PC-3 (cell line): ENCODE measurements around the gene TSPAN2. TPM values are rescaled to one million over a fixed set of nuclear protein-coding genes. Genes with fewer than 3 reads are reported as not detected.

ENCODE experiments used
- ATAC-seq: fragments of 200-7000 bp; cut with Tn5 transposase; 2 replicates; pipeline ENCODE4 v1.9.1; 2020; ENCODE audit warnings: mild to moderate bottlenecking, moderate library complexity
- BruUV-seq: library from RNA; stranded (reverse); fragments of 400-500 nt; replicated peaks from 2 replicates; lab custom pipeline; 2021; lab: Mats Ljungman, UMichigan
- CTCF ChIA-PET: fragments of 300-600 bp; sonication (Branson Sonifier 250); formaldehyde crosslinking; loops from one replicate; lab custom pipeline; 2022; ENCODE audit warnings: antibody characterized with exemption; lab: Charles Lee
- POLR2A ChIA-PET: fragments of 300-600 bp; sonication (Branson Sonifier 250); formaldehyde crosslinking; loops from one replicate; lab custom pipeline; 2022; ENCODE audit warnings: antibody characterized with exemption; ENCODE audit not compliant: unreplicated experiment; lab: Charles Lee
- DNase-seq: peaks from one replicate; pipeline ENCODE4 v3.0.0-alpha.2; 2015
- H2AFZ ChIP-seq: fragments of 300-600 bp; sonication (generic); 2 replicates; pipeline ENCODE4 v1.6.0; 2016; ENCODE audit warnings: antibody characterized with exemption, low read length
- H3F3A ChIP-seq: fragments of 300-600 bp; sonication (generic); one replicate; pipeline ENCODE4 v1.6.0; 2017; ENCODE audit warnings: antibody characterized with exemption, low read length, control low read depth, mild to moderate bottlenecking; ENCODE audit not compliant: unreplicated experiment
- H3K27ac ChIP-seq: fragments of 300-600 bp; sonication (generic); 2 replicates; pipeline ENCODE4 v1.5.1; 2016; ENCODE audit warnings: mild to moderate bottlenecking, low read length
- H3K27me3 ChIP-seq: fragments of 300-600 bp; sonication (generic); 2 replicates; pipeline ENCODE4 v1.6.1; 2016; ENCODE audit warnings: low read length, mixed read lengths
- H3K36me3 ChIP-seq: fragments of 300-600 bp; sonication (generic); 2 replicates; pipeline ENCODE4 v1.6.1; 2016; ENCODE audit warnings: low read depth, mixed run types, low read length, mixed read lengths
- H3K4me1 ChIP-seq: fragments of 300-600 bp; sonication (generic); 2 replicates; pipeline ENCODE4 v1.5.1; 2016; ENCODE audit warnings: low read length; ENCODE audit not compliant: insufficient read depth
- H3K4me2 ChIP-seq: fragments of 300-600 bp; sonication (generic); 2 replicates; pipeline ENCODE4 v1.6.0; 2016; ENCODE audit warnings: low read length
- H3K4me3 ChIP-seq: fragments of 300-600 bp; sonication (generic); 2 replicates; pipeline ENCODE4 v1.5.1; 2016; ENCODE audit warnings: mild to moderate bottlenecking, low read length, mixed read lengths
- H3K79me2 ChIP-seq: fragments of 300-600 bp; sonication (generic); 2 replicates; pipeline ENCODE4 v1.6.1; 2017; ENCODE audit warnings: low read length, mixed read lengths
- H3K9ac ChIP-seq: fragments of 300-600 bp; sonication (generic); 2 replicates; pipeline ENCODE4 v1.6.0; 2016; ENCODE audit warnings: mild to moderate bottlenecking, low read length
- H3K9me2 ChIP-seq: fragments of 300-600 bp; sonication (generic); replicated peaks from 2 replicates; pipeline ENCODE4 v1.6.1; 2016; ENCODE audit warnings: mixed run types, low read length, mixed read lengths
- H3K9me3 ChIP-seq: fragments of 300-600 bp; sonication (generic); 2 replicates; pipeline ENCODE4 v1.6.1; 2016; ENCODE audit warnings: low read length, mixed read lengths
- H4K20me1 ChIP-seq: fragments of 300-600 bp; sonication (generic); 2 replicates; pipeline ENCODE4 v1.6.1; 2016; ENCODE audit warnings: low read length, mixed read lengths
- EZH2 ChIP-seq: fragments of 300-600 bp; sonication (generic); IDR thresholded peaks from one replicate; pipeline ENCODE4 v1.6.1; 2017; ENCODE audit warnings: antibody characterized with exemption, mild to moderate bottlenecking, low read length; ENCODE audit not compliant: unreplicated experiment
- EZH2phosphoT487 ChIP-seq: fragments of 300-600 bp; sonication (generic); IDR thresholded peaks from 2 replicates; pipeline ENCODE4 v1.6.1; 2018; ENCODE audit warnings: mild to moderate bottlenecking, antibody characterized with exemption, low read length, borderline replicate concordance
- intact Hi-C: fragments of 100-400 bp; cut with micrococcal nuclease; formaldehyde crosslinking; loops from 2 replicates; pipeline ENCODE4 v1.9.0; 2023
- total RNA-seq: library from RNA; depleted of rRNA; stranded (reverse); fragments of >200 nt; gene quantifications from 2 replicates; pipeline ENCODE4 v1.2.3, GENCODE V29; 2014
- TF ChIP-seq, protein P1 (sequence below): fragments of 300-600 bp; sonication (generic); conservative IDR thresholded peaks from 2 replicates; pipeline ENCODE4 v1.5.1; 2017; ENCODE audit warnings: antibody characterized with exemption, low read depth, mild to moderate bottlenecking, low read length

The TSPAN2 gene
- total RNA-seq, 1 experiment from 2014 or later: 1.7 TPM

DNA sequence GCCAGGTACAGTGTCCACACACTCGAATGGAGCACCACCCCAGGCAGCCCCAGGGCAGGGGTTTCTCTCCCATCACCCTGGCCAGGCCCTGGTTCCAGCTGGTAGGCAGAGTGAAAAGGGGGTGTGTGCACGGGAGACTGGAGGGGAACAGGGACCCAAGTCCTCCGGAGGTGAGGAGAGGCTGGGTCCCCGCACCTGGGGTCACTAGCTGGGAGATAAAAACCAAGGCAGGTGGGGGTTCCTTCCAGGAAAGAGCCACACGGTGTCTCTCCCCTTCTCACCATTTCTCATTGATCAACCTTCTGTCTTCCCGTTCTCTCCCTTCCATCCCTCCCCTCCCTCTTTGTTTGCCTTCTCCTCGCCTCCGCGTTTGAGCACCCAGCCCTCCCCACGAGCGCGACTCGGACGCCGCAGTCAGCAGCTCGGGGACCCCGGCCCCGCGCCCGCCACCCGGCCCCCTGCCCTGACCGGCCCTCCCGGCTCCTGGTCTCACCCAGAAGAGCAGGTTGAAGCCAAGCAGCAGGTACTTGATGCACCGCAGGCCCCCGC is 358 bp downstream of the TSPAN2 start:
- no peaks in the 10 kb centered on the region for H3K79me2 ChIP-seq
- CTCF ChIA-PET: interaction anchor here (1.0 kb wide), 1 partner anchor 36 kb away, joined by 3 read pairs; no protein-coding TSS in a partner anchor
- H3K9ac ChIP-seq: peak overlapping the region; percentile 56

DNA sequence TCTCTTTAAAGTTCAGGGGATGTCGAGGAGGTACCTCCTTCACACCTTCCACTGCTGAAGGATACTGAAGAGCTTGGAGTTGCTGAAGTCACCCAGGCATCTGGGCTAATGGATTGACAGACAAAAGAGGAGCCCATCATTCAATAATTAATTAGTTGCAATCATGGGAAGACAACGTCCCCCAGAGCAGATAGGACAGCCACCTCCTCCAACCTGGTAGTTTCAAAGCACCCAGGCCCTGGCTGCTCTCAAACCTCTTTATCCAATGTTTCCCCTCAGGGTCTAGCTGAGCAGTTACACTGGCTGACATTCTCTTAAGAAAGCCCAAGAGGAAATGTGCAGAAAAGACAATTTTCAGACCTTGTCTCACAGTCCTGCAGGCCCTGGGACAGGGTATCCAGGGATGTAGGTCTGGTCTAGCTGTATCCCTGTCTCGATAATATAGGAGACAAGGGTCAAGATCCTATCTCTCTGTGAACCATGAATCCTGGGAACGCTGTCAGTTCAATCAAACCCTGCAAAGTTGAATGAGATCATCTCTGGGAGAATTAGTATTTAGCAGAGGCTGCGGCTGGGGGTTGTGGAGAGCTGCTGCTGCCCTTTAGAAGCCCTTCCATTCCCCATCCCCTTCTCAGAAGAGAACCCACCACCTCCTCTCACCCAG is 1.1 kb downstream of the TSPAN2 start:
- no peak overlapping the region for H3K9ac ChIP-seq
- H3K4me2 ChIP-seq: peak overlapping the region; percentile 100
- no peak overlapping the region for H3K27ac ChIP-seq
- no peaks in the 10 kb centered on the region for H3F3A ChIP-seq
- BruUV-seq: no TSS peak
- H3K27me3 ChIP-seq: no peaks in the 10 kb centered on the region
- no peaks in the 10 kb centered on the region for H3K9me3 ChIP-seq
- peaks cover 5% of the 10 kb centered on the region; the same call in 1 of the 2 replicates for H3K4me1 ChIP-seq
- DNase-seq (no peak), ATAC-seq (no peak)
- no peaks in the 10 kb centered on the region for H4K20me1 ChIP-seq
- H3K4me3 ChIP-seq: peak overlapping the region; percentile 96
- no peaks in the 10 kb centered on the region for H3K36me3 ChIP-seq
- CTCF ChIA-PET: no interaction called here
- no peak for TF ChIP-seq EZH2phosphoT487
- TF ChIP-seq, protein P1, sequence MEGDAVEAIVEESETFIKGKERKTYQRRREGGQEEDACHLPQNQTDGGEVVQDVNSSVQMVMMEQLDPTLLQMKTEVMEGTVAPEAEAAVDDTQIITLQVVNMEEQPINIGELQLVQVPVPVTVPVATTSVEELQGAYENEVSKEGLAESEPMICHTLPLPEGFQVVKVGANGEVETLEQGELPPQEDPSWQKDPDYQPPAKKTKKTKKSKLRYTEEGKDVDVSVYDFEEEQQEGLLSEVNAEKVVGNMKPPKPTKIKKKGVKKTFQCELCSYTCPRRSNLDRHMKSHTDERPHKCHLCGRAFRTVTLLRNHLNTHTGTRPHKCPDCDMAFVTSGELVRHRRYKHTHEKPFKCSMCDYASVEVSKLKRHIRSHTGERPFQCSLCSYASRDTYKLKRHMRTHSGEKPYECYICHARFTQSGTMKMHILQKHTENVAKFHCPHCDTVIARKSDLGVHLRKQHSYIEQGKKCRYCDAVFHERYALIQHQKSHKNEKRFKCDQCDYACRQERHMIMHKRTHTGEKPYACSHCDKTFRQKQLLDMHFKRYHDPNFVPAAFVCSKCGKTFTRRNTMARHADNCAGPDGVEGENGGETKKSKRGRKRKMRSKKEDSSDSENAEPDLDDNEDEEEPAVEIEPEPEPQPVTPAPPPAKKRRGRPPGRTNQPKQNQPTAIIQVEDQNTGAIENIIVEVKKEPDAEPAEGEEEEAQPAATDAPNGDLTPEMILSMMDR: no peak
- TF ChIP-seq EZH2: no peak
- H3K9me2 ChIP-seq: no peaks in the 10 kb centered on the region
- H2AFZ ChIP-seq: no peak overlapping the region
- H3K79me2 ChIP-seq: no peaks in the 10 kb centered on the region
- intact Hi-C loops: loop anchor here (2.0 kb wide), 1 partner anchor 25 kb away; no protein-coding TSS in a partner anchor
- POLR2A ChIA-PET: no interaction called here

More for the DNA sequence above, 358 bp downstream of the TSPAN2 start:
- peak; percentile 9 for DNase-seq
- no TSS peak for BruUV-seq
- ATAC-seq: peak; percentile 3; the same call in 1 of the 2 replicates
- Histone ChIP-seq H3K27me3 (no peaks in the 10 kb centered on the region), H3K9me2 (no peaks in the 10 kb centered on the region), H3K4me1 (peaks cover 5% of the 10 kb centered on the region; the same call in 1 of the 2 replicates), H3K27ac (no peak overlapping the region), H3K9me3 (no peaks in the 10 kb centered on the region), H3F3A (no peaks in the 10 kb centered on the region), H4K20me1 (no peaks in the 10 kb centered on the region), H3K4me2 (peak overlapping the region; percentile 100), H3K36me3 (no peaks in the 10 kb centered on the region), H3K4me3 (peak overlapping the region; percentile 96), H2AFZ (peak overlapping the region; percentile 88)
- POLR2A ChIA-PET: no interaction called here
- intact Hi-C loops: loop anchor here (2.0 kb wide), 1 partner anchor 26 kb away; no protein-coding TSS in a partner anchor
- TF ChIP-seq EZH2phosphoT487: no peak
- no peak for TF ChIP-seq EZH2
- TF ChIP-seq, protein P1: no peak
